Activated B cell treated with CpG ODN at 0.5 μM for 24 hours (primary cell): ENCODE measurements around the gene TRA2B. TPM values are rescaled to one million over a fixed set of nuclear protein-coding genes. Genes with fewer than 3 reads are reported as not detected.

ENCODE experiments used
- ATAC-seq: fragments of 200-7000 bp; cut with Tn5 transposase; one replicate; pipeline ENCODE4 v1.10.0; 2021; ENCODE audit warnings: low read depth, mild to moderate bottlenecking, moderate library complexity
- CTCF ChIA-PET: fragments of 350-600 bp; sonication (Branson Sonifier 250); formaldehyde crosslinking; loops from one replicate; lab custom pipeline; 2021; ENCODE audit warnings: antibody characterized with exemption; lab: Charles Lee
- POLR2A ChIA-PET: fragments of 350-600 bp; sonication (Branson Sonifier 250); formaldehyde crosslinking; loops from one replicate; lab custom pipeline; 2021; ENCODE audit warnings: antibody characterized with exemption; lab: Charles Lee
- DNase-seq: peaks from one replicate; pipeline ENCODE4 v3.0.0; 2022
- H3K27ac Mint-ChIP-seq: one replicate; pipeline ENCODE4 v1.8.0; 2020; ENCODE audit warnings: mixed read lengths
- H3K27me3 Mint-ChIP-seq: one replicate; pipeline ENCODE4 v1.8.0; 2021; ENCODE audit warnings: mixed read lengths
- H3K36me3 Mint-ChIP-seq: one replicate; pipeline ENCODE4 v1.8.0; 2021; ENCODE audit warnings: low read depth, mixed read lengths
- H3K4me1 Mint-ChIP-seq: one replicate; pipeline ENCODE4 v1.8.0; 2021; ENCODE audit warnings: mixed read lengths
- H3K4me3 Mint-ChIP-seq: one replicate; pipeline ENCODE4 v1.8.0; 2020; ENCODE audit warnings: mild to moderate bottlenecking, mixed read lengths
- H3K9me3 Mint-ChIP-seq: one replicate; pipeline ENCODE4 v1.8.0; 2020; ENCODE audit warnings: mixed read lengths
- intact Hi-C: fragments of 100-400 bp; cut with micrococcal nuclease; formaldehyde crosslinking; loops from one replicate; pipeline ENCODE4 v1.15.1; 2024
- total RNA-seq: library from RNA; stranded (reverse); gene quantifications from 2 replicates; pipeline ENCODE4 v1.2.3, GENCODE V29; 2022
- TF ChIP-seq, protein P1 (sequence below): fragments of 200-600 bp; IDR thresholded peaks from one replicate; pipeline ENCODE4 v1.8.0; 2022; ENCODE audit warnings: antibody characterized with exemption, mild to moderate bottlenecking

TRA2B gene
- total RNA-seq, 1 donor from 2014 or later = 219 TPM

DNA sequence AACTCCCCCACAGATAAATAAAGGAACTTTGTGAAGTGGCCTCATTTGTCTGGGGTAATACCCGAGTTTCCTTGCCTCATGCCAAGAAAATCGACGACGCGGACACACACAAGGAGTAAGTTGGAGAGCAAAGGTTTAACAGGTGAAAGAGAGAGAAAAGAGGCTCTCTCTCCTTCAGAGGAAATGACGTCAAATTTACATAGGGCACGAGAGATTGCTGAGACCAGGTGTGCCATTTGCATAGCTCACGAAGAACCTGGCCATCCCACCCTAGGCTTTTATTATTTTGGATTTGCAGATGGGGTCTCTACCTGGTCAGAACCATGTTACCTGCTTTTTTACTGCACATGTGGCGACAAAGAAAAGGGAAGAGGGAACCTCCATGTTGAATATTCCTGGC is 63.7 kb downstream of the TRA2B start:
- no peak overlapping the region for H3K4me3 Mint-ChIP-seq
- H3K27ac Mint-ChIP-seq = no peak overlapping the region
- H3K4me1 Mint-ChIP-seq = peaks cover 3% of the 10 kb centered on the region
- ChIA-PET CTCF (interaction anchor here (0.6 kb wide), 1 partner anchor 741 kb away, joined by 3 read pairs; no protein-coding TSS in a partner anchor), POLR2A (interaction anchor here (0.6 kb wide), 1 partner anchor 9 kb away, joined by 3 read pairs; no protein-coding TSS in a partner anchor)
- H3K9me3 Mint-ChIP-seq = no peaks in the 10 kb centered on the region
- DNase-seq = no peak
- H3K27me3 Mint-ChIP-seq = peaks cover 13% of the 10 kb centered on the region
- ATAC-seq = no peak
- H3K36me3 Mint-ChIP-seq = no peaks in the 10 kb centered on the region
- intact Hi-C loops = no loop called here
- TF ChIP-seq, protein P1, sequence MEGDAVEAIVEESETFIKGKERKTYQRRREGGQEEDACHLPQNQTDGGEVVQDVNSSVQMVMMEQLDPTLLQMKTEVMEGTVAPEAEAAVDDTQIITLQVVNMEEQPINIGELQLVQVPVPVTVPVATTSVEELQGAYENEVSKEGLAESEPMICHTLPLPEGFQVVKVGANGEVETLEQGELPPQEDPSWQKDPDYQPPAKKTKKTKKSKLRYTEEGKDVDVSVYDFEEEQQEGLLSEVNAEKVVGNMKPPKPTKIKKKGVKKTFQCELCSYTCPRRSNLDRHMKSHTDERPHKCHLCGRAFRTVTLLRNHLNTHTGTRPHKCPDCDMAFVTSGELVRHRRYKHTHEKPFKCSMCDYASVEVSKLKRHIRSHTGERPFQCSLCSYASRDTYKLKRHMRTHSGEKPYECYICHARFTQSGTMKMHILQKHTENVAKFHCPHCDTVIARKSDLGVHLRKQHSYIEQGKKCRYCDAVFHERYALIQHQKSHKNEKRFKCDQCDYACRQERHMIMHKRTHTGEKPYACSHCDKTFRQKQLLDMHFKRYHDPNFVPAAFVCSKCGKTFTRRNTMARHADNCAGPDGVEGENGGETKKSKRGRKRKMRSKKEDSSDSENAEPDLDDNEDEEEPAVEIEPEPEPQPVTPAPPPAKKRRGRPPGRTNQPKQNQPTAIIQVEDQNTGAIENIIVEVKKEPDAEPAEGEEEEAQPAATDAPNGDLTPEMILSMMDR = no peak

DNA sequence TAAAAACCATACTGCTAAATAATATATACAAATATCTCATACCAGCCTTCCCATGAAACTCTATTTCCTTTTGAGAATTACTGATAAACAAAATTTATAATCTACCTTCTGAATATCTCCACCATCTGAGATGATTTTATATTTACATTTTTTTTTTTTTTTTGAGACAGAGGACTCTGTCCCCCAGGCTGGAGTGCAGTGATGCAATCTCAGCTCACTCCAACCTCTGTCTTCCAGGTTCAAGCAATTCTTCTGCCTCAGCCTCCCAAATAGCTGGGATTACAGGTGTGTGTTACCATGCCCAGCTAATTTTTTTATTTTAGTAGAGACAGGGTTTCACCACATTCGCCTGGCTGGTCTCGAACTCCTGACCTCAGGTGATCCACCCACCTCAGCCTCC is 70.2 kb downstream of the TRA2B start:
- H3K4me3 Mint-ChIP-seq = no peak overlapping the region
- TF ChIP-seq, protein P1 = no peak
- no peak for DNase-seq
- no peaks in the 10 kb centered on the region for H3K4me1 Mint-ChIP-seq
- CTCF ChIA-PET = no interaction called here
- H3K27me3 Mint-ChIP-seq = peaks cover 5% of the 10 kb centered on the region
- H3K27ac Mint-ChIP-seq = no peak overlapping the region
- POLR2A ChIA-PET = no interaction called here
- H3K9me3 Mint-ChIP-seq = no peaks in the 10 kb centered on the region
- intact Hi-C loops = no loop called here
- H3K36me3 Mint-ChIP-seq = no peaks in the 10 kb centered on the region
- no peak for ATAC-seq

DNA sequence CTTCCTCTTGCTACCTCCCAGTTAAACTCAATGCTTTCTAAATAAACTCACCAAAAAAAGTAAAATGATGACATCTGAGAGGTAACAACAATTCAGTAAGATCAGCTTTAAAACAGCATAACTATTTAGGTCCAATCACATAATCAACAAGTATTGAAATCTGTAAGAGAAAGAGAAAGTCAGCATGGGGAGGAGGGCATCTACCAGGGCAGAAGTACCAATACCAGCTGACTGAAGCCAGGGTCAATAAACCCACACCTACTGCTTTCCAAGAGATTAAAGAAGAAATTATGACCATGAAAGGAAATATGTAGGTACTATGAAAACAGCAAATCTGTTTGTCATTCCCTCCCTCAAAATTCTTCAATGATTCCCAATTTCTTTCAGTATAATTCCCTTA is 70.8 kb downstream of the TRA2B start:
- POLR2A ChIA-PET = interaction anchor here (0.6 kb wide), 1 partner anchor 10 kb away, joined by 8 read pairs; no protein-coding TSS in a partner anchor
- TF ChIP-seq, protein P1 = no peak
- ATAC-seq = no peak
- CTCF ChIA-PET = no interaction called here
- intact Hi-C loops = no loop called here
- Mint-ChIP-seq H3K27me3 (peaks cover 5% of the 10 kb centered on the region), H3K36me3 (no peaks in the 10 kb centered on the region), H3K4me1 (no peaks in the 10 kb centered on the region), H3K4me3 (no peak overlapping the region), H3K27ac (no peak overlapping the region), H3K9me3 (no peaks in the 10 kb centered on the region)
- no peak for DNase-seq

DNA sequence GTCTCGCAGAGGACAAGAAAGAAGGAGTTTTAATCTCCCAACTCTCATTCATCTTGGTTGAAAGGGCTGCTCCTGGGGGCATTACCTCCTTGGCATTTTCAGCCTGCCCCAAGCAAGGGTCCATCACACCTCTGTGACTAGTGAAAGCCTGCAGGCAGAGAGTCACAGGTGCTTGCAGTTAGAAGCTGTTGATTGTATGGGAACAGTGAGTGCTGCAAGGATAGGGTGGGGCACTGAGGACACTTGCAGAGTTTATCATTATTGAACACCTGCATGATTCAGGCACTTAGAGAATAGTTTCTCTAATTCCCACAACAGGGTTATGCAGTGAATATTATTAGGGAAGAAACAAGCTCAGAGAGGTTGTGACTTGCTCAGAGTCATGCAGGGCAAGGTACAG is 71.3 kb downstream of the TRA2B start:
- DNase-seq (no peak), ATAC-seq (no peak)
- CTCF ChIA-PET = no interaction called here
- no peaks in the 10 kb centered on the region for H3K36me3 Mint-ChIP-seq
- H3K27me3 Mint-ChIP-seq = peaks cover 5% of the 10 kb centered on the region
- no peak overlapping the region for H3K27ac Mint-ChIP-seq
- no peaks in the 10 kb centered on the region for H3K9me3 Mint-ChIP-seq
- TF ChIP-seq, protein P1 = no peak
- H3K4me1 Mint-ChIP-seq = no peaks in the 10 kb centered on the region
- POLR2A ChIA-PET = interaction anchor here (0.6 kb wide), 1 partner anchor 11 kb away, joined by 8 read pairs; no protein-coding TSS in a partner anchor
- H3K4me3 Mint-ChIP-seq = no peak overlapping the region
- intact Hi-C loops = no loop called here

Other genes with a start within 250 kb of the TRA2B start
- gene IGF2BP2, start 113.0 kb downstream of the TRA2B start, total RNA-seq = 0.51 and 0.69 TPM in 2 replicates
- 0.49 and 0.89 TPM in 2 replicates for gene ETV5, start 171.1 kb upstream of the TRA2B start, total RNA-seq